K562 (cell line): ENCODE measurements around the gene ASB6. TPM values are rescaled to one million over a fixed set of nuclear protein-coding genes. Genes with fewer than 3 reads are reported as not detected.

Source experiments
- ATAC-seq: fragments of 200-7000 bp; cut with Tn5 transposase; 3 replicates; pipeline ENCODE4 v1.9.1; 2020; ENCODE audit warnings: moderate library complexity
- BruUV-seq: library from RNA; stranded (reverse); fragments of 400-500 nt; replicated peaks from 2 replicates; lab custom pipeline; 2021; lab: Mats Ljungman, UMichigan
- CTCF ChIA-PET: fragments of 300-600 bp; formaldehyde crosslinking; extraction: SDS; loops from one replicate; lab custom pipeline; 2021; ENCODE audit warnings: low intra/inter-chr PET ratio; lab: Yijun Ruan, JAX
- POLR2A ChIA-PET: fragments of 300-600, 350-650 bp; sonication (Branson Sonifier 250); formaldehyde crosslinking; extraction: SDS; loops from one replicate; lab custom pipeline; 2021; ENCODE audit warnings: antibody characterized with exemption, inconsistent platforms; lab: Yijun Ruan, JAX
- DNase-seq, 4 experiments: peaks; one replicate each; pipeline versions ENCODE4 v3.0.0 to v3.0.0-alpha.2; 2011 to 2018; ENCODE audit warnings: low spot score in 3 of 4, mixed read lengths in 3 of 4; ENCODE audit errors: extremely low read depth in 1 of 4
- FAIRE-seq: peaks from 2 replicates; lab custom pipeline; 2011; peaks lifted over from hg19 to GRCh38; lab: Jason Lieb, UNC
- H2AFZ ChIP-seq: 2 replicates; pipeline ENCODE4 v1.6.0; 2011; ENCODE audit warnings: low read depth, low read length, control low read depth, inconsistent platforms
- H3K27ac ChIP-seq: fragments of 200-600 bp; 3 replicates; pipeline ENCODE4 v1.8.0; 2011; ENCODE audit warnings: low read depth, mild to moderate bottlenecking, control low read depth, inconsistent platforms, low read length, moderate library complexity, mixed read lengths; ENCODE audit errors: extremely low read depth
- H3K27me3 ChIP-seq, 2 experiments: fragments of 300-600 bp in 1 of 2; 2 replicates in 1 of 2; 3 replicates in 1 of 2; pipeline versions ENCODE4 v1.6.0 to v1.8.0; 2011; ENCODE audit warnings: inconsistent platforms in 2 of 2, low read length in 2 of 2, mild to moderate bottlenecking in 1 of 2, mixed read lengths in 1 of 2, moderate library complexity in 1 of 2; ENCODE audit not compliant: control insufficient read depth in 2 of 2, insufficient read depth in 2 of 2
- H3K36me3 ChIP-seq: fragments of 300-600 bp; 3 replicates; pipeline ENCODE4 v1.8.0; 2011; ENCODE audit warnings: mild to moderate bottlenecking, low read length, inconsistent platforms; ENCODE audit not compliant: control insufficient read depth, insufficient read depth
- H3K4me1 ChIP-seq, 2 experiments: fragments of 200-600 bp in 1 of 2; replicated peaks in 1 of 2; 2 replicates in 1 of 2; 3 replicates in 1 of 2; pipeline versions ENCODE4 v1.5.1 to v1.8.0; 2011; ENCODE audit warnings: inconsistent platforms in 2 of 2, low read length in 2 of 2, mild to moderate bottlenecking in 1 of 2, mixed read lengths in 1 of 2, moderate library complexity in 1 of 2; ENCODE audit not compliant: control insufficient read depth in 2 of 2, insufficient read depth in 2 of 2
- H3K4me2 ChIP-seq: 2 replicates; pipeline ENCODE4 v1.6.1; 2011; ENCODE audit warnings: low read length, control low read depth, inconsistent platforms, mixed read lengths; ENCODE audit not compliant: insufficient read depth
- H3K4me3 ChIP-seq: fragments of 200-600 bp; sonication (generic), shearing (Covaris generic); 2 replicates; pipeline ENCODE4 v1.5.1; 2016; ENCODE audit warnings: control low read depth, inconsistent platforms
- H3K79me2 ChIP-seq: fragments of 200-600 bp; 3 replicates; pipeline ENCODE4 v1.8.0; 2011; ENCODE audit warnings: low read length, inconsistent platforms; ENCODE audit not compliant: control insufficient read depth, insufficient read depth
- H3K9ac ChIP-seq, 2 experiments: 2 replicates each; pipeline versions ENCODE4 v1.6.0 to v1.6.1; 2011; ENCODE audit warnings: low read depth in 2 of 2, low read length in 2 of 2, control low read depth in 1 of 2, inconsistent platforms in 1 of 2, mild to moderate bottlenecking in 1 of 2, mixed read lengths in 1 of 2; ENCODE audit not compliant: insufficient read depth in 1 of 2
- H3K9me1 ChIP-seq: one replicate; pipeline ENCODE4 v1.6.0; 2011; ENCODE audit warnings: inconsistent platforms, mild to moderate bottlenecking, low read length, moderate library complexity; ENCODE audit not compliant: control insufficient read depth, insufficient read depth
- H3K9me3 ChIP-seq: replicated peaks from 2 replicates; pipeline ENCODE4 v1.5.1; 2011; ENCODE audit warnings: low read depth, low read length, inconsistent platforms; ENCODE audit not compliant: control insufficient read depth, insufficient read depth
- H4K20me1 ChIP-seq: replicated peaks from 2 replicates; pipeline ENCODE4 v1.6.1; 2011; ENCODE audit warnings: low read length, inconsistent platforms, mixed read lengths; ENCODE audit not compliant: control insufficient read depth, insufficient read depth
- DACH1 ChIP-seq: fragments of 450-650 bp; IDR thresholded peaks from 2 replicates; pipeline ENCODE4 v1.6.1; 2018; ENCODE audit not compliant: partially characterized antibody
- ERF ChIP-seq: fragments of 450-650 bp; formaldehyde crosslinking; IDR thresholded peaks from 2 replicates; pipeline ENCODE4 v1.4.0; 2020; ENCODE audit warnings: mild to moderate bottlenecking, mixed read lengths
- ETV6 ChIP-seq, 3 experiments: fragments of 150-350 bp in 1 of 3; sonication (generic) in 1 of 3; formaldehyde crosslinking in 1 of 3; IDR thresholded peaks; 2 replicates each; pipeline versions ENCODE4 v1.6.1 to v1.8.0; 2014 to 2022; ENCODE audit warnings: borderline replicate concordance in 2 of 3, low read depth in 2 of 3, antibody characterized with exemption in 1 of 3, low read length in 1 of 3, mild to moderate bottlenecking in 1 of 3, missing genetic modification reagents in 1 of 3
- KLF16 ChIP-seq: IDR thresholded peaks from 2 replicates; pipeline ENCODE4 v1.6.1; 2016; ENCODE audit warnings: antibody characterized with exemption
- NCOA1 ChIP-seq: fragments of 450-650 bp; IDR thresholded peaks from 2 replicates; pipeline ENCODE4 v1.6.1; 2016; ENCODE audit warnings: low read depth
- PHTF2 ChIP-seq: fragments of 250-450 bp; sonication (Bioruptor Pico); IDR thresholded peaks from 2 replicates; pipeline ENCODE4 v1.5.0; 2021; ENCODE audit warnings: mild to moderate bottlenecking
- POLR2G ChIP-seq: fragments of 200-400 bp; formaldehyde crosslinking; IDR thresholded peaks from 2 replicates; pipeline ENCODE4 v1.6.1; 2017; ENCODE audit warnings: low read depth, mild to moderate bottlenecking, antibody characterized with exemption, low read length, moderate library complexity
- TEAD4 ChIP-seq, 2 experiments: sonication (generic) in 1 of 2; formaldehyde crosslinking in 1 of 2; IDR thresholded peaks; 2 replicates each; pipeline versions ENCODE4 v1.6.1 to v1.8.0; 2012 to 2022; ENCODE audit warnings: borderline replicate concordance in 1 of 2, inconsistent platforms in 1 of 2, low read length in 1 of 2, mild to moderate bottlenecking in 1 of 2, missing genetic modification reagents in 1 of 2
- ZNF217 ChIP-seq: sonication (generic); formaldehyde crosslinking; IDR thresholded peaks from 2 replicates; pipeline ENCODE4 v1.8.0; 2022; ENCODE audit warnings: mild to moderate bottlenecking, missing genetic modification reagents
- ZNF445 ChIP-seq: fragments of 250-450 bp; sonication (Bioruptor Pico); IDR thresholded peaks from 2 replicates; pipeline ENCODE4 v1.4.0; 2020; ENCODE audit warnings: low read depth, mild to moderate bottlenecking, moderate library complexity
- WGBS: fragments of 100-300 bp; shearing (Covaris generic); methylation state at CpG from one replicate; pipeline ENCODE4 v1.1.6; 2016; ENCODE audit warnings: low coverage, mixed read lengths; ENCODE audit not compliant: insufficient coverage; ENCODE audit errors: missing lambda C conversion rate; 5-methylcytosine and 5-hydroxymethylcytosine counted together
- in situ Hi-C: fragments of 300-500 bp; cut with MboI; formaldehyde crosslinking; loops from 4 replicates; pipeline ENCODE4 v1.15.0; 2018; ENCODE audit warnings: inconsistent platforms, mixed read lengths
- intact Hi-C: fragments of 100-400 bp; cut with micrococcal nuclease; formaldehyde crosslinking; loops from 2 replicates; pipeline ENCODE4 v1.14.2; 2022
- polyA plus RNA-seq, 8 experiments: library from polyadenylated mRNA; depleted of rRNA in 4 of 8; stranded (reverse) in 5 of 8; unstranded in 3 of 8; fragments of >200 nt; fragmentation: Nextera tagmentation in 2 of 8; fragmentation: Illumina TruSeq in 1 of 8; extraction: Ambion mirVana in 2 of 8; extraction: Trizol in 1 of 8; gene quantifications; 2 replicates each; pipeline versions ENCODE4 v1.2.1 to v1.2.3, GENCODE V29; 2011 to 2014; ENCODE audit warnings: inconsistent platforms in 1 of 8, missing spikeins in 1 of 8
- total RNA-seq, 7 experiments: library from RNA; depleted of rRNA in 6 of 7; stranded (reverse); fragments of >200 nt in 6 of 7; fragmentation: Illumina TruSeq in 2 of 7; extraction: Trizol in 2 of 7; gene quantifications; 2 replicates each; pipeline versions ENCODE4 v1.2.1 to v1.2.3, GENCODE V29; 2011 to 2021; ENCODE audit warnings: low replicate concordance in 1 of 7
- TF ChIP-seq, protein P1 (sequence below): sonication (generic); formaldehyde crosslinking; IDR thresholded peaks from 2 replicates; pipeline ENCODE4 v1.8.0; 2022; ENCODE audit warnings: missing genetic modification reagents, mild to moderate bottlenecking, borderline replicate concordance

ASB6 gene
- total and polyA plus RNA-seq, 9 of the 15 experiments (the other 6 are each of a cell fraction or from before 2014, with no cell fraction given): 0.92 to 17.8 (median 11.3) TPM

DNA sequence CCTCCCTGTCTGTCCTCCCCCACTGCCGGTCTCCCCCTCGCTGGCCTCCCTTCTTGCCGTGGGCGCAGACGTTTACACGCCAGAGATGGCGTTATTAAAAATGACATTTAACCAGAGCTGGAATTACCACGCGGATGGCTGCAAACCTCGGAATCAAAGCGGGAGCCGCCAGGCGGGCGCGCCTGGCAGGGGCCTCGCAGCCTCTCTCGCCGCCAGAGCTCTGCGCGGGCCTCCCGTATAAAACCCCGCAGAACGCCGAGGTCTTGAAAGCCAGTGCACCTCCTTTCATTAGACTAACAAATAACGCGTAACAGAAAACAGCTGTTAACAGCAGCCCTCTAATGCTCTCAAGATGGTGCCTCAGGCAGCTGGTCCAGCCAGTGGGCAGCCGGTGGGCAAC lies 33.7 kb upstream of the ASB6 start:
- H3K27me3 ChIP-seq: peaks cover 39 to 78% of the 10 kb centered on the region in 2 experiments
- no peak overlapping the region for H2AFZ ChIP-seq
- ChIA-PET POLR2A (interaction anchor here (0.6 kb wide), 3 partner anchors 11 to 1334 kb away, joined by 3 read pairs; no protein-coding TSS in a partner anchor), CTCF (no interaction called here)
- BruUV-seq: no TSS peak
- no peaks in the 10 kb centered on the region for H3K36me3 ChIP-seq
- H3K4me2 ChIP-seq: no peak overlapping the region
- no peaks in the 10 kb centered on the region for H3K79me2 ChIP-seq
- 45% methylated on average over 27 of the region's 27 CpGs for WGBS
- DNase-seq: no peak
- ATAC-seq: no peak
- FAIRE-seq: no peak
- in situ Hi-C loops (loop anchor here (10.0 kb wide), 1 partner anchor 1461 kb away; no protein-coding TSS in a partner anchor), intact Hi-C loops (loop anchor here (10.0 kb wide), 1 partner anchor 981 kb away; no protein-coding TSS in a partner anchor)
- H3K9me3 ChIP-seq: peaks cover 2% of the 10 kb centered on the region; the same call in 1 of the 2 replicates
- H3K4me1 ChIP-seq: peaks cover 0 to 37% of the 10 kb centered on the region in 2 experiments; a peak in 2 of 5 replicates
- H3K9ac ChIP-seq: no peak overlapping the region; a peak in 1 of 4 replicates
- H4K20me1 ChIP-seq: peaks cover 42% of the 10 kb centered on the region
- no peak overlapping the region for H3K27ac ChIP-seq
- peaks cover 3% of the 10 kb centered on the region for H3K9me1 ChIP-seq
- no peak overlapping the region for H3K4me3 ChIP-seq
- TF ChIP-seq DACH1 (peak; percentile 32), ZNF445 (no peak), ZNF217 (no peak), ERF (no peak), POLR2G (peak; percentile 54), NCOA1 (no peak), KLF16 (no peak), TEAD4 (IDR thresholded peaks at IDR 0.05; ENCODE audit: low read length) (no peak), TEAD4 (CRISPR knock-in tag; IDR thresholded peaks at IDR 0.05; ENCODE audit: borderline replicate concordance) (no peak), ETV6 (IDR thresholded peaks at IDR 0.05; ENCODE audit: borderline replicate concordance in 1 of 2, low read depth in 2 of 2, low read length in 1 of 2) (no peak), ETV6 (CRISPR knock-in tag; IDR thresholded peaks at IDR 0.05; ENCODE audit: borderline replicate concordance) (no peak), PHTF2 (no peak)
- TF ChIP-seq, protein P1, sequence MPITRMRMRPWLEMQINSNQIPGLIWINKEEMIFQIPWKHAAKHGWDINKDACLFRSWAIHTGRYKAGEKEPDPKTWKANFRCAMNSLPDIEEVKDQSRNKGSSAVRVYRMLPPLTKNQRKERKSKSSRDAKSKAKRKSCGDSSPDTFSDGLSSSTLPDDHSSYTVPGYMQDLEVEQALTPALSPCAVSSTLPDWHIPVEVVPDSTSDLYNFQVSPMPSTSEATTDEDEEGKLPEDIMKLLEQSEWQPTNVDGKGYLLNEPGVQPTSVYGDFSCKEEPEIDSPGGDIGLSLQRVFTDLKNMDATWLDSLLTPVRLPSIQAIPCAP (CRISPR knock-in tag): no peak
